Fibroblast of lung (primary cell): Measurements from ENCODE around the gene WDR33. TPM values are rescaled to one million over a fixed set of nuclear protein-coding genes. Genes with fewer than 3 reads are reported as not detected.
A peak's percentile ranks its signal among the peaks of the same experiment; 100 is the strongest.

Experiments
- DNase-seq, 2 donors: peaks; one replicate each; pipeline versions ENCODE4 v3.0.0 to v3.0.0-alpha.2; 2010; ENCODE audit warnings: low read depth in 2 of 2
- H2AFZ ChIP-seq: 2 replicates; pipeline ENCODE4 v1.5.1; 2012; ENCODE audit warnings: low read length, control low read depth, inconsistent platforms
- H3K27ac ChIP-seq: 2 replicates; pipeline ENCODE4 v1.5.1; 2011; ENCODE audit warnings: low read length, control low read depth; ENCODE audit not compliant: insufficient read depth
- H3K27me3 ChIP-seq: 2 replicates; pipeline ENCODE4 v1.5.1; 2011; ENCODE audit warnings: mild to moderate bottlenecking, low read length; ENCODE audit not compliant: control insufficient read depth, insufficient read depth
- H3K36me3 ChIP-seq: 2 replicates; pipeline ENCODE4 v1.5.1; 2011; ENCODE audit warnings: low read length; ENCODE audit not compliant: control insufficient read depth, insufficient read depth
- H3K4me1 ChIP-seq: 2 replicates; pipeline ENCODE4 v1.5.1; 2011; ENCODE audit warnings: low read length; ENCODE audit not compliant: control insufficient read depth, insufficient read depth; ENCODE audit errors: extremely low read depth
- H3K4me2 ChIP-seq: 2 replicates; pipeline ENCODE4 v1.5.1; 2011; ENCODE audit warnings: low read length, control low read depth; ENCODE audit not compliant: insufficient read depth; ENCODE audit errors: extremely low read depth
- H3K4me3 ChIP-seq, 4 experiments: fragments of 200-600 bp in 1 of 4; sonication (generic) in 1 of 4; replicated peaks in 1 of 4; 2 replicates each; pipeline ENCODE4 v1.5.1; 2011 to 2016; ENCODE audit warnings: low read length in 4 of 4, low read depth in 3 of 4, mild to moderate bottlenecking in 3 of 4, control low read depth in 2 of 4, inconsistent platforms in 1 of 4, mixed read lengths in 1 of 4; ENCODE audit not compliant: insufficient read depth in 1 of 4; ENCODE audit errors: control extremely low read depth in 1 of 4
- H3K79me2 ChIP-seq: 2 replicates; pipeline ENCODE4 v1.5.1; 2012; ENCODE audit warnings: mild to moderate bottlenecking, low read length, inconsistent platforms; ENCODE audit not compliant: control insufficient read depth, insufficient read depth
- H3K9ac ChIP-seq: 2 replicates; pipeline ENCODE4 v1.5.1; 2011; ENCODE audit warnings: mild to moderate bottlenecking, low read length, control low read depth; ENCODE audit not compliant: insufficient read depth
- H3K9me3 ChIP-seq: 2 replicates; pipeline ENCODE4 v1.5.1; 2012; ENCODE audit warnings: low read depth, low read length; ENCODE audit not compliant: control insufficient read depth, insufficient read depth
- H4K20me1 ChIP-seq: 2 replicates; pipeline ENCODE4 v1.5.1; 2011; ENCODE audit warnings: low read length; ENCODE audit not compliant: control insufficient read depth, insufficient read depth; ENCODE audit errors: extremely low read depth
- EZH2 ChIP-seq: IDR thresholded peaks from 2 replicates; pipeline ENCODE4 v1.5.1; 2012; ENCODE audit warnings: low read length, control low read depth, mild to moderate bottlenecking; ENCODE audit errors: missing control alignments
- polyA plus RNA-seq, 2 donors: library from polyadenylated mRNA; depleted of rRNA in 1 of 2; stranded (reverse) in 1 of 2; unstranded in 1 of 2; fragments of >200 nt; gene quantifications; 2 replicates each; pipeline ENCODE4 v1.2.1, GENCODE V29; 2011 to 2012; ENCODE audit warnings: missing spikeins in 1 of 2
- total RNA-seq: library from RNA; depleted of rRNA; stranded (reverse); fragments of >200 nt; gene quantifications from 2 replicates; pipeline ENCODE4 v1.2.1, GENCODE V29; 2014
- TF ChIP-seq, protein P1 (sequence below), 2 donors: IDR thresholded peaks in 1 of 2; conservative IDR thresholded peaks in 1 of 2; 1 replicate in 1 of 2; 2 replicates in 1 of 2; pipeline ENCODE4 v1.5.1; 2011 to 2012; ENCODE audit warnings: low read length in 2 of 2, control low read depth in 1 of 2, inconsistent platforms in 1 of 2, low read depth in 1 of 2, mild to moderate bottlenecking in 1 of 2

Gene WDR33
- total and polyA plus RNA-seq, 2 donors (not counting 1 experiment from before 2014, with no cell fraction given) = 27.2 to 28.6 TPM

DNA sequence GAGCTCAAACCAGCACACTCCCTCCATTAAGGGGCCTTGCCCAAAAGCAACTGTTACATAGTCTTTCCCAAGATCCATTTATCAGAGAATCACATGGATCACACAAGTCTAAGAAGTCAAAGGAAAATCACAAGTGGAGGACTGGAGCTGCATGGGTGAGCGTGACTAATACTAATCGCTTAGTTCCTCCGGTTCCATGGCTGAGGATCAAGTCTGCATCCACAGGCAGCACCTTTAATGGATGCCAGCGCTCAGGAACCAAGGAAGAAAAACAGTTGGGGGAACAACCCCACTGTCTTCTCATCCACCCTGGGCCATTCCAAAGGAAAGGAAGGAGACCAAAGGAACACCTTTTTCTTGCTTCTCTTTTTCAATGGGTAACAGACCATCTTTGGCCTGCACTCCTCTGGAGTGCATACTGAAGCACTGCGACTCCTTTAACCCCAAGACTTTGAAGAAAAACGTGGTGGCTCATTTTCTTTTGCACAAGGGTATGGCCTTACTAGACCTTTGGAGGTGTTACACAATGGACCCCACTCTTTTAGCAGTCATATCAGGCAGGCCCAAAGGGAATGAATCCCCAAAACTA, 9.2 kb upstream of the WDR33 start:
- Histone ChIP-seq H2AFZ (no peak overlapping the region), H3K27ac (no peak overlapping the region), H3K36me3 (no peaks in the 10 kb centered on the region), H3K9me3 (no peaks in the 10 kb centered on the region), H3K4me2 (no peak overlapping the region), H3K4me1 (no peaks in the 10 kb centered on the region), H3K9ac (no peak overlapping the region), H3K4me3 (no peak overlapping the region), H3K79me2 (no peaks in the 10 kb centered on the region), H3K27me3 (peaks cover 4% of the 10 kb centered on the region), H4K20me1 (no peaks in the 10 kb centered on the region)
- TF ChIP-seq, protein P1, sequence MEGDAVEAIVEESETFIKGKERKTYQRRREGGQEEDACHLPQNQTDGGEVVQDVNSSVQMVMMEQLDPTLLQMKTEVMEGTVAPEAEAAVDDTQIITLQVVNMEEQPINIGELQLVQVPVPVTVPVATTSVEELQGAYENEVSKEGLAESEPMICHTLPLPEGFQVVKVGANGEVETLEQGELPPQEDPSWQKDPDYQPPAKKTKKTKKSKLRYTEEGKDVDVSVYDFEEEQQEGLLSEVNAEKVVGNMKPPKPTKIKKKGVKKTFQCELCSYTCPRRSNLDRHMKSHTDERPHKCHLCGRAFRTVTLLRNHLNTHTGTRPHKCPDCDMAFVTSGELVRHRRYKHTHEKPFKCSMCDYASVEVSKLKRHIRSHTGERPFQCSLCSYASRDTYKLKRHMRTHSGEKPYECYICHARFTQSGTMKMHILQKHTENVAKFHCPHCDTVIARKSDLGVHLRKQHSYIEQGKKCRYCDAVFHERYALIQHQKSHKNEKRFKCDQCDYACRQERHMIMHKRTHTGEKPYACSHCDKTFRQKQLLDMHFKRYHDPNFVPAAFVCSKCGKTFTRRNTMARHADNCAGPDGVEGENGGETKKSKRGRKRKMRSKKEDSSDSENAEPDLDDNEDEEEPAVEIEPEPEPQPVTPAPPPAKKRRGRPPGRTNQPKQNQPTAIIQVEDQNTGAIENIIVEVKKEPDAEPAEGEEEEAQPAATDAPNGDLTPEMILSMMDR (conservative IDR thresholded peaks at IDR 0.05 in 1 of 2, IDR thresholded peaks at IDR 0.05 in 1 of 2; ENCODE audit: low read depth in 1 of 2, low read length in 2 of 2) = no peak
- TF ChIP-seq EZH2 = no peak
- DNase-seq = peak; percentile 21 to 23

DNA sequence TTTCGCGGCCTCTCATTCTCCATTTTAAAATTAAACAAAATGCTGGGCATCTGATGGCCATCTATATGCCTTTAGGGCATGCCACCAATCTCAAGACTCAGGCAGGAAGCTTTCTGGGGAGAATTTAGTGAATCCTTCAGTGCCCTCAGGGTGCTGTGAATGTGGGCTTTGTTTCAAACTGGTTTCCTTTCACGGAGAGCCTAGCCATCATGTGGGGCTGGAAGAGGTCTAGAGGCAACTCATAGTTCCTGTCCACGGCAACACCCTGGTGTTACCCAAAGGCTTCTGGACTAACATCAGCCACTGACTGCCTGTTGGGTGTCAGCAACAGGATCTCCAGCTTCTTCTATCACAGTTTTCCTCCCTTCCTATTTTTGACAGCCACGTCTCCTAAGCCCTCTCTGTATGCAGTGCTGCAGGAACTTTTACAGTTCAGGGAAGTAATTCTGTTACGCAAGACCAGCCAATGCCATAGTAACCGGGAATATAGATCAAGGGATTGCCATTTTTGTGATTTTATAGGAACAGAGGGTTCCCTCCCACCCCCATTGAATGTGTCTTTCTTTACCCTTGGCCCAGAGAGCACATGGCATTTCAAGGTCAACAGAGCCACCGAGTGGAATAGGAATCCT, 7.9 kb upstream of the WDR33 start:
- Histone ChIP-seq H3K27me3 (peaks cover 4% of the 10 kb centered on the region), H3K27ac (no peak overlapping the region), H3K36me3 (no peaks in the 10 kb centered on the region), H3K4me3 (no peak overlapping the region), H3K4me2 (no peak overlapping the region), H2AFZ (no peak overlapping the region), H3K9me3 (no peaks in the 10 kb centered on the region), H3K4me1 (no peaks in the 10 kb centered on the region), H3K9ac (no peak overlapping the region), H4K20me1 (no peaks in the 10 kb centered on the region), H3K79me2 (no peaks in the 10 kb centered on the region)
- TF ChIP-seq, protein P1 (conservative IDR thresholded peaks at IDR 0.05 in 1 of 2, IDR thresholded peaks at IDR 0.05 in 1 of 2; ENCODE audit: low read depth in 1 of 2, low read length in 2 of 2) = no peak
- TF ChIP-seq EZH2 = no peak
- DNase-seq = no peak

DNA sequence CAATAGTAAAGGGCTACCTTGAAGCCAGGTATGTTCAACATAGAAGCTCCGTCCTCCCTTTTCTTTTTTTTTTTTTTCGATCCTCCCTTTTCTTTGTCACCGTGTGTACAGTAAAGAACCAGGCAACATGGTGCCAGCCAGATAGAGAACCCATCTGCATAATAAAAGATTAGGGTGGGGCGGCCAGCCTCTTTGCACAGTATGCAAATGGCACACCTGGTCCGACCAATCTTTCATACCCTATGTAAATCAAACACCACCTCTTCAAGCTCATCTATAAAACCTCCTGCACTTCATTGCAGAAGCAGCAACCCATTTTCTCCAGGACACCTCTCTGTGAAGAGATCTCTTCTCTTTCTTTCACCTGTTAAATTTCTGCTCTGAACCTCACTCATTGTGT, 7.3 kb upstream of the WDR33 start:
- H3K79me2 ChIP-seq = no peaks in the 10 kb centered on the region
- H3K27me3 ChIP-seq = peaks cover 4% of the 10 kb centered on the region
- no peak overlapping the region for H2AFZ ChIP-seq
- no peak overlapping the region for H3K9ac ChIP-seq
- H3K4me1 ChIP-seq = no peaks in the 10 kb centered on the region
- no peak overlapping the region for H3K27ac ChIP-seq
- H3K4me3 ChIP-seq = no peak overlapping the region
- DNase-seq = no peak
- TF ChIP-seq EZH2 = no peak
- TF ChIP-seq, protein P1 (conservative IDR thresholded peaks at IDR 0.05 in 1 of 2, IDR thresholded peaks at IDR 0.05 in 1 of 2; ENCODE audit: low read depth in 1 of 2, low read length in 2 of 2) = no peak
- H3K4me2 ChIP-seq = no peak overlapping the region
- H3K36me3 ChIP-seq = no peaks in the 10 kb centered on the region
- no peaks in the 10 kb centered on the region for H4K20me1 ChIP-seq
- no peaks in the 10 kb centered on the region for H3K9me3 ChIP-seq
